GM19397 (cell line): Measurements from ENCODE around the gene INAVA.
"Not testable (repeated sequence)": the region's sequence is repeated elsewhere in the genome, so short reads cannot be mapped to it uniquely, and the experiment has no call there.

Experiments
- ATAC-seq: cut with Tn5 transposase; IDR thresholded peaks from one replicate; pipeline ENCODE4 v1.9.1; 2021; ENCODE audit warnings: mild to moderate bottlenecking, moderate library complexity; ENCODE audit not compliant: unreplicated experiment

The INAVA gene

DNA sequence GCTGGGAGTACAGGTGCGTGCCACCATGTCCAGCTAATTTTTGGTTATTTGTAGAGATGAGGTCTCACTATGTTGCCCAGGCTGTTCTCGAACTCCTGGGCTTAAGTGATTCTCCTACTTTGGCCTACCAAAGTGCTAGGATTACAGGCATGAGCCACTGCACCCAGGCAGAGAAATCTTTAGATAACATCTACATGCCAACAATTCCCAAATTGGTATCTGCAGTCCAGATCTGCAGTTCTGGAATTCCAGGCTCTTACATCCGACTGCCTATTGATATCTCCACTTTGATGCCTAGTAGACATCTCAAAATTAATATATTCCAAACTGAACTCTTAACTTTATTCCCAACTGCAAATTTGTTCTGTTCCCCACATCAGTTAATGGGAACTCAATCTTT is 23.3 kb downstream of the INAVA start:
- no peak for ATAC-seq

DNA sequence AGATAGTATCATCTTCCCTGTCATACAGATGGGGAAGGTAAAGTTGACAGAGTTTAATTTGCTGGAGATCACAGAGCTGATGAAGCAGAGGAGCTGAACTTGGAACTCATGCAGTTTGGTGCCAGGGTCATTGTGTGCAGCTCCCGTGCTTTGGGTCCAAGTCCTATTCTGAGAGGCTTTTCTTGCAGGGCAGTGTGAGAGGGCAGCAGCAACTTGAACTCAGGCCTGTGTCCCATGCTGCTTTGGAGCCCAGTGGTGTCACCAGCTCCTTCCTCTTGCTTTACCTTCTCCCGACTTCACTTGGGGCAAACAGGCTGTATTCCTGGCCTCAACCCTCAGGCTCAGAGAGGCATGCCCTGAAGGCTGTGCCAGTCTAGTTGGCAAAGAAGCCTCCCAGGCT is 24.7 kb downstream of the INAVA start:
- no peak for ATAC-seq

DNA sequence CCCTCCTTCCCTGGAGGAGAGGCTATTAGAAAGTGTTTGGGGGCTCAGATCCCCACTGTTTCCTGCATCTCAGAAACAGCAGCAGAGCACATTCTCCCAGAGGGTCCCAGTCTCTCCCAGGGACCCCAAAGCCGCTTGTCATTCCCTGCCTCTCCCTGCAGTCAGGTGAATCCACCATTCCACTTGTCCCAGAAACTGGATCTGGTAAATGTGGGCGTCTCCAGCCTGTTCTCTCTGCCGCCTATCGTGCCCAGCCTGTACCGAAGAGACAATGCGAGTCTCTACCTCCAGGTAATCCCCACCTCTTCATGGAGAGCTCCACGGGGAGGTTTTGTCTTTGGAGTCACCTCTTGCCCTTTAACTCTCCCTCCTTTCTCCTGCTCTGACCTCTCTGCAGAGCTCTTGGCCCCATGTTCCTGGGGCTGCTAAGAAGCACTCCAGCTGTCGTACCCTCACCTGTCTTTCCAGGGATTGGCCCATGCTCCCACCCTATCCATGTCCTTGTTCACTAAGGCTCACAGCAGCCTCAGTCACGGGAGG is 26.9 kb downstream of the INAVA start:
- no peak for ATAC-seq

GRCh38 chr1:200922406-200922805 is 27.7 kb downstream of the INAVA start:
- no peak for ATAC-seq

GRCh38 chr1:200923601-200924000 is 28.9 kb downstream of the INAVA start:
- no peak for ATAC-seq

- no peak for ATAC-seq
These were observed 31.1 kb downstream of the INAVA start for GRCh38 chr1:200925831-200926230.

- ATAC-seq: no peak
These were observed 35.0 kb downstream of the INAVA start for GRCh38 chr1:200929530-200930278.

- ATAC-seq: not testable (repeated sequence)
These were observed 35.6 kb downstream of the INAVA start for GRCh38 chr1:200930285-200930684.

DNA sequence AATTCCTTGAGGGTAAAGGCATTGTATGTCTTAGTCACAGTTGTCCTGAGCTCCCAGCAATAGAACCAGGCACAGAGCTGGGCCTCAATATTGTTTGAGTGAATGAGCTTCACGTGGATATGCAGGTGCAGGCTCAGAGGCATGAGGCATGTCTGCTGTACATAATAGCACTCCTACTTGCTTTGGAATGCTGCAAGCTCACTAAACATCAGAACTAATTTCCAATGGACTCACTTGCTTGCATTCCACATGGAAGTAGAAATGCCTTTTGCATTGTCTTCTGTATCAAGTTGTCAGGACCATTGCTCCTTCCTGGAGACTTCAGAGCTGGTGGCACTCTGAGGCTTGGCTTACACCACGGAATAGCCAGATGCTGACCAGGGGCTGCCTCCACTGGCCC is 37.1 kb downstream of the INAVA start:
- no peak for ATAC-seq

- ATAC-seq: no peak
These were observed 40.1 kb downstream of the INAVA start for GRCh38 chr1:200934676-200935245.

- not testable (repeated sequence) for ATAC-seq
These were observed 40.7 kb downstream of the INAVA start for GRCh38 chr1:200935286-200935962.

DNA sequence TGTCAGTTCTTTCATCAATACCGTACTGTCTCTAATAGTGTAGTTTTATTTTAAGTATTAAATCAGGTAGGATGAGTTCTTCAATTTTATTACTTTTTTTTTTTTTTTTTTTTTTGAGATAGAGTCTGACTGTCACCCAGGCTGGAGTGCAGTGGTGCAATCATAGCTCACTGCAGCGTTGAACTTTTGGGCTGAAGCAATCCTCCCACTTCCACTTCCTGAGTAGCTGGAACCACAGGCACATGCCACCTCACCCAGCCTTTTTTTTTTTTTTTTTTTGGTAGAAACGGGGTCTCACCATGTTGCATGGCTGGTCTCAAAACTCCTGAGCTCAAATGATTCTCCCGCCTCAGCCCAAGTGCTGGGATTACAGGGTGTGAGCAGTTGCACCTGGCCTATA is 44.3 kb downstream of the INAVA start:
- no peak for ATAC-seq

DNA sequence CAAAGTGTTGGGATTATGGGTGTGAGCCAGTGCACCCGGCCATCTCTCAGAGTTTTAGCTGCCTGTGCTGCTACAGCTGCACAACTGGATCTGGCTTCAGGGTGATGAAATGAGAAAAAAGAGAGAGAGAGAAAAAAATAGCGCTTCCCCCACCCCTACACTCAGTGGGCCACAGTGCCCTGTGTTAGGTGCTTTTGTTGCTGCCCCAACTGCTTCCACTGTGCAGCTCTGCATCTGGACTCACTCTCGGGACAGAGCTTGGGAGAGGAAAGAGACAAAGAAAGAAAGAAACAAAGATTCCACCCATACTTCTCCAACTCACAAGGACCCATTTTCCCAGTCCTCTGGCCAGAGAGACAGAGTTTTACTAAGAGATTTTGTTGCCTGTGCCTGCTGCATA is 50.4 kb downstream of the INAVA start:
- ATAC-seq: no peak

- no peak for ATAC-seq
These were observed 52.4 kb downstream of the INAVA start for GRCh38 chr1:200947059-200947566.

DNA sequence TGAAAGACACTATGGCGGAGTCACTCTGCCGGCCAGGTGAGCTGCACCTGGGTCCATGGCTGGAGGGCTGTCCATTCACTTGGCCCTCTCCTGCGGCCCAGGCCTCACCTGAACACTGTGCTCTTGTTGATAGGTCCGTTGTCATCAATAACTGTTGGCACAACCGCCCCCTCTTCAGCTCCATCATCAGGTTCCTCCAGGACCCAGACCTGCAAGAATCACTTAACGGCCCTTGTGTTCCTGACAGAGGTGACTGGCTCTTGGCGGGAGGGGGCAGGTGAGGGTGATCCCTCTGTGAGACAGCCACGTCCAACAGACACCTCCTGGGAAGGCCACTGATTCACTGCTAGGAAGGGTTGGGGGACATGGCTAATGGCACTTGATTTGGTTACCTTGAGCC is 54.9 kb downstream of the INAVA start:
- no peak for ATAC-seq

GRCh38 chr1:200951016-200951415 is 56.3 kb downstream of the INAVA start:
- ATAC-seq: no peak

GRCh38 chr1:200954434-200954833 is 59.7 kb downstream of the INAVA start:
- no peak for ATAC-seq

- ATAC-seq: no peak
These were observed 63.9 kb downstream of the INAVA start for GRCh38 chr1:200958597-200958996.

DNA sequence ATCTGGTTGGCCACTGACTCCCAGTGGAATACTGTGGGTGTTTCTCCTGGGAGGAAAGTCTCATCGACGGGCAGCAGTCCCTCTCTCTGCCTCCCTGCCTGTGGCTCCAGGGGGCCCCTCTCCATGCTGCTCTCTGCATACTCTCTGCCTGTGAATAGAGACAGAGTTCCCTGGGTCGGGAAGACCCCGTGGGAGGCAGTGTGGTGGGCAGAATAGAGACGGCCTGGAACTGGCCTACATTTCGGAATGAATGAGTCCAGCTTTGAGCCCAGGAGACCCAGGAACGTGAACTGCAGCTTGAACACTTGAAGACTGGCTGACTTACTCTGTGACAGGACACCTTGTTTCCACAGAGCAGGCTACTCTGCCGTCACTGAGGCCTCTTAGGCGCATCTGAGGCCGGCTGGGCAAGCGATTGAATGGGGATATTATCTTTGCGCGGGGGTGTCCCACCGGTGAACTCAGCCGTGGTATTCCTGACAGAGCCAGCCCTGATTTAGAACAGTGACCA is 64.8 kb downstream of the INAVA start:
- no peak for ATAC-seq

GRCh38 chr1:200960236-200960947 is 65.7 kb downstream of the INAVA start:
- ATAC-seq: no peak

DNA sequence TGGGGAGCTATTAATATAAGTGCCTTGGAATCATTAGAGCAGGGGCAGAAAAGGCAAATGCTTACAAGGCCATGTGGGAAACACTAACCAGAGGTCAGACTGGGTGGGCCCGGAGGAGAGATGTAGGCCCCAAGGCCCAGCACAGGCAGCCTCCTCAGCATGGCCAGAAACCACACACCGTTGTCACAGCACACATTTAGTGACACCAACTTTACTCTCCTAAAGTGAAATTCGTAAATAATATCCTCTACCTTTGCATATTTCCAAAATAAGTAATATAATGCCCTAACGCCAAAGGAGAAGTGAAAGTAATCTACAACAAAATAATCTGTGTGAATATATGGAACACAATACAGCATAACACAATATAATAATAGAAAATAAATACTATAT is 66.2 kb downstream of the INAVA start:
- ATAC-seq: no peak
